Body of pancreas (tissue), 4 donors: Measurements from ENCODE around the gene CAPZB. TPM values are rescaled to one million over a fixed set of nuclear protein-coding genes. Genes with fewer than 3 reads are reported as not detected.
A peak's percentile ranks its signal among the peaks of the same experiment; 100 is the strongest.

Source experiments
- ATAC-seq: fragments of 150-250 bp; one replicate; pipeline ENCODE4 v1.9.1; 2016
- DNase-seq, 4 donors: peaks; one replicate each; pipeline ENCODE4 v3.0.0-alpha.2; 2019
- H3K27ac ChIP-seq, 4 donors: fragments of 200-600 bp; sonication (generic); 1 replicate in 3 of 4; 2 replicates in 1 of 4; pipeline versions ENCODE4 v1.5.1 to v1.6.1; 2016 to 2019; ENCODE audit warnings: mild to moderate bottlenecking in 1 of 4, mixed read lengths in 1 of 4, moderate library complexity in 1 of 4
- H3K27me3 ChIP-seq, 2 donors: fragments of 200-600 bp; sonication (generic); one replicate each; pipeline ENCODE4 v1.6.0; 2016; ENCODE audit warnings: mild to moderate bottlenecking in 1 of 2
- H3K36me3 ChIP-seq, 2 donors: fragments of 200-600 bp; sonication (generic); replicated peaks in 1 of 2; 2 replicates each; pipeline ENCODE4 v1.5.1; 2016; ENCODE audit warnings: low read depth in 2 of 2; ENCODE audit not compliant: insufficient read depth in 1 of 2
- H3K4me1 ChIP-seq: fragments of 200-600 bp; sonication (generic); one replicate; pipeline ENCODE4 v1.6.0; 2016
- H3K4me3 ChIP-seq, 2 donors: fragments of 200-600 bp; sonication (generic); 1 replicate in 1 of 2; 2 replicates in 1 of 2; pipeline ENCODE4 v1.5.1; 2016 to 2019
- H3K9me3 ChIP-seq, 3 donors: fragments of 200-600 bp; sonication (generic); 1 replicate in 2 of 3; 2 replicates in 1 of 3; pipeline ENCODE4 v1.5.1; 2016
- POLR2A ChIP-seq, 3 donors: fragments of 450-650 bp; IDR thresholded peaks; one replicate each; pipeline ENCODE4 v1.6.1; 2016; ENCODE audit warnings: antibody characterized with exemption in 3 of 3, mild to moderate bottlenecking in 2 of 3
- WGBS, 2 donors: methylation state at CpG; one replicate each; pipeline ENCODE4 v1.1.5; 2017; 5-methylcytosine and 5-hydroxymethylcytosine counted together
- intact Hi-C: fragments of 100-400 bp; cut with DNase I; formaldehyde crosslinking; loops from one replicate; pipeline ENCODE4 v1.15.1; 2023
- total RNA-seq, 2 donors: library from RNA; depleted of rRNA; stranded (reverse); fragments of >200 nt; gene quantifications; one replicate each; pipeline ENCODE4 v1.1.0, GENCODE V29; 2016
- TF ChIP-seq, protein P1 (sequence below), 7 experiments: fragments of 450-650 bp in 4 of 7; fragments of 200-600 bp in 3 of 7; sonication (generic) in 3 of 7; IDR thresholded peaks; one replicate each; pipeline ENCODE4 v1.5.1; 2016 to 2019; ENCODE audit warnings: antibody characterized with exemption in 7 of 7

CAPZB gene
- total RNA-seq, 2 donors from 2014 or later = 35.5 to 54.1 TPM

DNA sequence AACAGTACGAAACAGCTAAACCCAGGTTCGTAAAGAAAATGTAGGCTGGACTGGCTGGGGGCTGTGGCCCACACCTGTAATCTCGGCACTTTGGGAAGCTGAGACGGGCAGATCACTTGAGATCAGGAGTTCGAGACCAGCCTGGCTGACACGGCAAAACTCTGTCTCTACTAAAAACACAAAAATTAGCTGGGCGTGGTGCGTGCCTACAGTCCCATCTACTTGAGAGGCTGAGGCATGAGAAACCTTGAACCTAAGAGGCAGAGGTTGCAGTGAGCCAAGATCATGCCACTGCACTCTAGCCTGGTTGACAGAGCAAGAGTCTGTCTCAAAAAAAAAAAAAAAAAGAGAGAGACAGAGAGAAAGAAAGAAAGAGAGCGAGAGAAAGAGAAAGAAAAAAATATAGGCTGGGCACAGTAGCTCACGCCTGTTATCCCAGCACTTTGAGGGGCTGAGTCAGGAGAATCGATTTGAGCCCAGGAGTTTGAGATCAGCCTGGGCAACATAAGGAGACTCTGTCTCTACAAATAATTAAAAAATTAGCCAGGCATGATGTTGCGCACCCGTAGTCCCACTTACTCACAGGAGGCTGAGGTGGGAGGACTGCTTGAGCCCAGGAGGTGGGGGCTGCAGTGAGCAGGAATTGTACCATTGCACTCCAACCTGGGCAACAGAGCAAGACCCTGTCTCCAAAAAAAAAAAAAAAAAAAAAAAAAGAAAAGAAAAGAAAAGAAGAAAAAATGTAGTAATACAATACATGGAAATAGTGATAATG lies 35.7 kb downstream of the CAPZB start:
- no peak for ATAC-seq
- 85 to 87% methylated on average over 13 of the region's 13 CpGs for WGBS, 2 donors
- TF ChIP-seq, protein P1, sequence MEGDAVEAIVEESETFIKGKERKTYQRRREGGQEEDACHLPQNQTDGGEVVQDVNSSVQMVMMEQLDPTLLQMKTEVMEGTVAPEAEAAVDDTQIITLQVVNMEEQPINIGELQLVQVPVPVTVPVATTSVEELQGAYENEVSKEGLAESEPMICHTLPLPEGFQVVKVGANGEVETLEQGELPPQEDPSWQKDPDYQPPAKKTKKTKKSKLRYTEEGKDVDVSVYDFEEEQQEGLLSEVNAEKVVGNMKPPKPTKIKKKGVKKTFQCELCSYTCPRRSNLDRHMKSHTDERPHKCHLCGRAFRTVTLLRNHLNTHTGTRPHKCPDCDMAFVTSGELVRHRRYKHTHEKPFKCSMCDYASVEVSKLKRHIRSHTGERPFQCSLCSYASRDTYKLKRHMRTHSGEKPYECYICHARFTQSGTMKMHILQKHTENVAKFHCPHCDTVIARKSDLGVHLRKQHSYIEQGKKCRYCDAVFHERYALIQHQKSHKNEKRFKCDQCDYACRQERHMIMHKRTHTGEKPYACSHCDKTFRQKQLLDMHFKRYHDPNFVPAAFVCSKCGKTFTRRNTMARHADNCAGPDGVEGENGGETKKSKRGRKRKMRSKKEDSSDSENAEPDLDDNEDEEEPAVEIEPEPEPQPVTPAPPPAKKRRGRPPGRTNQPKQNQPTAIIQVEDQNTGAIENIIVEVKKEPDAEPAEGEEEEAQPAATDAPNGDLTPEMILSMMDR (IDR thresholded peaks at IDR 0.05) = no peak
- no peak for TF ChIP-seq POLR2A (IDR thresholded peaks at IDR 0.05)
- Histone ChIP-seq H3K27ac (peak overlapping the region in 2 of 4 donors; percentile 48 to 64), H3K4me1 (peaks cover 36% of the 10 kb centered on the region), H3K4me3 (no peak overlapping the region), H3K36me3 (no peaks in the 10 kb centered on the region), H3K9me3 (no peaks in the 10 kb centered on the region), H3K27me3 (no peaks in the 10 kb centered on the region)
- intact Hi-C loops = no loop called here
- no peak for DNase-seq

DNA sequence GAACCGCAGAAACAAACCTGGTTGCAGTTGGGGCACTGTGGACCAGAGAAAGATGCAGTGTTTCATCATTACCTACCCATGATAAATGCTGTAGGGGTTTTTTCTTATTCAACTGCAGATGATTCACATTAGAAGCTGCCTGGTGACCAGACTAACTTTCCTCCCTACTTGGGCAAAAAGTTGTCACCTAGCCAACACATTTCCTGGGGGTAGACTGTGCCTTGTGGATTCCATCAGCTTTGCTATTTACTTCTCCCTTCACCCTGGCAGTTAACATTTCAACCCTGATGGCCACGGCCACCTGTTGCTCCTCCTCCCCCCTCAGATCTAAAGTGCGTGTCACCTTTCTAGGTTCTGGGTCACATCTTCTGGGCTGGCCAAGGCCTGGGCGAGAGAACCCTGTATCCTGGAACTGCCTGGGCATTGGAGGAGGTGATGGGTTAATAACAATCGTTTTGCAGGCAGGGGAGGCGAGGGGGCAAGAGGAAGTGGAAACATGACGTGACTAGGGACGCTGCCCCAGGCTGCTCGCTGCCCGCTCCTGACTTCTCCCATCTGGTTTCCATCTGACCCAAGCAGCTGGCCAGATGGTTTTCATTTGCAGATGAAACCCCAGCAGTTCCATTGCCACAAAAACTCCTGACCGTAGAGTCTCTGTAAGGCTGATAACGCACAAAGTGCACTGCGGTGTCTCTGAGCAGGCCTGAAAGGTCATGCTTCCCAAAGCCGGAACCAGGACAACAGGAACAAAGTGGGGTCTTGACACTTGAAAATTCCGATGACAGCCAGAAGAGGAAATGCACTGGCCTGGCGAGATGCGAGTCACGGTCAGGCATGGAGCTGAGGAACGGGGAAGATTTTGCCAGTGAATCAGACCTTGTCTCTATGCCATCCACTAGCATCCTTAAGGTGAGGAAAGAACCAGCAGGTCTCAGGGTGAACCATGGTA lies 36.6 kb downstream of the CAPZB start:
- DNase-seq (peak in 3 of 4 donors; percentile 38 to 74 (median 39)), ATAC-seq (no peak)
- intact Hi-C loops = no loop called here
- Histone ChIP-seq H3K27ac (peak overlapping the region in 2 of 4 donors; percentile 48 to 64), H3K9me3 (no peaks in the 10 kb centered on the region), H3K27me3 (no peaks in the 10 kb centered on the region), H3K4me3 (no peak overlapping the region), H3K36me3 (no peaks in the 10 kb centered on the region), H3K4me1 (peaks cover 28% of the 10 kb centered on the region)
- TF ChIP-seq POLR2A (IDR thresholded peaks at IDR 0.05) = peak in 1 of 3 donors; percentile 18
- TF ChIP-seq, protein P1 (IDR thresholded peaks at IDR 0.05) = no peak
- WGBS, 2 donors = 51 to 70% methylated on average over 19 of the region's 19 CpGs

DNA sequence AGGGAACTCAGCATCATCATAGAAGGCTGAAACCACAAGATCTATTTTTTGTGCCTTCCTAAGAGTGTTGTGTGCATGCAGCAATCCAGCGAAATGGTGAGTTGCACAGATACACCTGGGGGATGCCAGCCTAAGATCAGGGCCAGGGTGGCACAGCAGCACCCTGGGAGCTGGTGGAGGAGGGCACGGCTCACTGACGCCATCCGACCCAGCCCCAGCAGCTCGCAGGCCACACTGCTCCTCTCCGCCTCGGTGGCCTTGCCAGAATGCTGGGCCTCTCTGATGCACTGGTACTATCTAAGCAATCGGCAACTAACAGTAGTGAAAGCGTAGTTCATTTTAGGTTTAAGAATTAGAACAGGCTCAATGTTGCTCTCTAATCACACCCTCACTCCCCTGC lies 37.8 kb downstream of the CAPZB start:
- Histone ChIP-seq H3K9me3 (no peaks in the 10 kb centered on the region), H3K4me3 (no peak overlapping the region), H3K27me3 (no peaks in the 10 kb centered on the region), H3K4me1 (peaks cover 27% of the 10 kb centered on the region), H3K27ac (peak overlapping the region in 2 of 4 donors; percentile 48 to 64), H3K36me3 (no peaks in the 10 kb centered on the region)
- intact Hi-C loops = no loop called here
- DNase-seq = no peak
- ATAC-seq = no peak
- WGBS, 2 donors = 81 to 83% methylated on average over 6 to 9 of the region's 9 CpGs
- no peak for TF ChIP-seq POLR2A (IDR thresholded peaks at IDR 0.05)
- TF ChIP-seq, protein P1 (IDR thresholded peaks at IDR 0.05) = no peak

DNA sequence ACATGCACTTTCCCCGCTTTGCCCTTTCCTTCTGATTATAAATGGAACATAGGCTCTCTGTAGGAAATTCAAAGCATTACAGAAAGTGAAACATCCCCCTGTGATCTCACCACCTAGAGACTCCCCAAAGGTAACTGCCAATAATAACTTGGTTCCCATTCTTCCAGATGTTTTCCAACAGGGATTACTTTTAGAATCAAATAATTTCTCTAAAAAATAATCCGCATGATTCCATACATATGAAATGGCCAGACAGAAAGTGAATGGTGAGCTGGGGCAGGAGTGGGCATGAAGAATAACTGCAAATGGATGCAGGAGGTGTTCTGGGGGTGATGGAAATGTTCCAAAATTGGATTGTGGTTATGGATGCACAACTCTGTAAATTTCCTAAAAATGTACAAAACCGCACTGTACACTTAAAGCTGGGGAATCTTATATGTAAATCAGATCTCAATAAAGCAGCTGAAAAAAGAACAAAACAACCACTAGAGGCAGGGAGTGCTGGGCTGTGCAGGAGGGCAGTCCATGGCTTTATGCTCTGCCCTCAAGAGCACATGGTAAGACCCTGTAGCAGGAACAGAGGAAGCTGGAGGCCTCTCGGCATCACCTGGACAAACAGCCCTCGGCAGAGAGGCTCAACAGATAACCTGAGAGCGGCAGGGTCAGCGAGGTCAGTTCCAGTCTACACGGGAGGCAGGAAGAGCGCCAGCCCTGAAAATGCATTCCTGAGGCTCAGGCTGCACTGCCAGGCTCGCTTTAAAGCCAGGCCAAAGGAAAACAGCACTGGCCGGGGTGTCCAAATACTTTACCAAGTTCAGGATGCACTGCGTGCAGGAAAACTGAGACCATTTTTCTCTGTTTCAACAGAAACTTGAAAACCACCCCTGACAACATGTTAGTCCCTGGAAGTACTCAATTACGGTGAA lies 39.7 kb downstream of the CAPZB start:
- 32 to 40% methylated on average over 12 to 13 of the region's 13 CpGs for WGBS, 2 donors
- intact Hi-C loops = no loop called here
- H3K4me1 ChIP-seq = peaks cover 18% of the 10 kb centered on the region
- H3K27me3 ChIP-seq = no peaks in the 10 kb centered on the region
- no peak overlapping the region for H3K4me3 ChIP-seq
- ATAC-seq = peak; percentile 43
- H3K27ac ChIP-seq = peak overlapping the region in 3 of 4 donors; percentile 16 to 65 (median 43)
- H3K9me3 ChIP-seq = no peaks in the 10 kb centered on the region
- DNase-seq = peak in 3 of 4 donors; percentile 35 to 43 (median 36)
- TF ChIP-seq, protein P1 (IDR thresholded peaks at IDR 0.05) = peak in 4 of 7 experiments; percentile 7 to 40 (median 22)
- no peak for TF ChIP-seq POLR2A (IDR thresholded peaks at IDR 0.05)
- H3K36me3 ChIP-seq = no peaks in the 10 kb centered on the region
